Neural crest cell (in vitro differentiated cells): ENCODE data around the gene TSC2. TPM values are rescaled to one million over a fixed set of nuclear protein-coding genes. Genes with fewer than 3 reads are reported as not detected.

Source experiments
- DNase-seq: peaks from one replicate; pipeline ENCODE4 v3.0.0; 2021; ENCODE audit warnings: low read depth, mixed read lengths, low spot score
- H3K27ac Mint-ChIP-seq: one replicate; pipeline ENCODE4 v1.8.0; 2021; ENCODE audit warnings: mild to moderate bottlenecking, mixed read lengths; ENCODE audit not compliant: unreplicated experiment
- H3K27me3 Mint-ChIP-seq: 2 replicates; pipeline ENCODE4 v1.8.0; 2021; ENCODE audit warnings: low read depth, mild to moderate bottlenecking, mixed read lengths
- H3K36me3 Mint-ChIP-seq: 2 replicates; pipeline ENCODE4 v1.8.0; 2021; ENCODE audit warnings: low read depth, mild to moderate bottlenecking, mixed read lengths
- H3K4me1 Mint-ChIP-seq: 2 replicates; pipeline ENCODE4 v1.8.0; 2021; ENCODE audit warnings: mixed read lengths
- H3K4me3 Mint-ChIP-seq: one replicate; pipeline ENCODE4 v1.8.0; 2021; ENCODE audit warnings: mild to moderate bottlenecking, mixed read lengths
- H3K9me3 Mint-ChIP-seq: 2 replicates; pipeline ENCODE4 v1.8.0; 2021; ENCODE audit warnings: mixed read lengths
- CTCF ChIP-seq: fragments of 200-600 bp; sonication (generic); conservative IDR thresholded peaks from 2 replicates; pipeline ENCODE4 v1.5.0; 2021; ENCODE audit warnings: antibody characterized with exemption, mild to moderate bottlenecking
- total RNA-seq: library from RNA; stranded (reverse); gene quantifications from 2 replicates; pipeline ENCODE4 v1.2.1, GENCODE V29; 2021

Gene TSC2
- total RNA-seq, 1 donor from 2014 or later = 175 TPM

GRCh38 chr16:2082171-2082982 lies 34.6 kb downstream of the TSC2 start:
- Mint-ChIP-seq H3K36me3 (no peaks in the 10 kb centered on the region), H3K4me1 (no peaks in the 10 kb centered on the region), H3K27me3 (no peaks in the 10 kb centered on the region), H3K27ac (peak overlapping the region; percentile 83), H3K4me3 (no peak overlapping the region), H3K9me3 (no peaks in the 10 kb centered on the region)
- DNase-seq = no peak
- TF ChIP-seq CTCF = no peak

GRCh38 chr16:2082983-2083364 lies 35.2 kb downstream of the TSC2 start:
- DNase-seq = no peak
- Mint-ChIP-seq H3K36me3 (no peaks in the 10 kb centered on the region), H3K27ac (peak overlapping the region; percentile 78)

GRCh38 chr16:2083409-2083808 lies 35.6 kb downstream of the TSC2 start:
- peak overlapping the region; percentile 54 for H3K4me3 Mint-ChIP-seq
- no peak overlapping the region for H3K27ac Mint-ChIP-seq
- H3K27me3 Mint-ChIP-seq = no peaks in the 10 kb centered on the region

More at GRCh38 chr16:2082983-2083364, 35.2 kb downstream of the TSC2 start:
- peak overlapping the region; percentile 54 for H3K4me3 Mint-ChIP-seq
- no peak for TF ChIP-seq CTCF
- no peaks in the 10 kb centered on the region for H3K9me3 Mint-ChIP-seq
- H3K4me1 Mint-ChIP-seq = no peaks in the 10 kb centered on the region
- H3K27me3 Mint-ChIP-seq = no peaks in the 10 kb centered on the region

GRCh38 chr16:2083876-2084780 lies 36.3 kb downstream of the TSC2 start:
- no peak overlapping the region for H3K4me3 Mint-ChIP-seq
- H3K36me3 Mint-ChIP-seq = no peaks in the 10 kb centered on the region
- TF ChIP-seq CTCF = no peak
- no peak overlapping the region for H3K27ac Mint-ChIP-seq
- no peaks in the 10 kb centered on the region for H3K27me3 Mint-ChIP-seq
- no peaks in the 10 kb centered on the region for H3K9me3 Mint-ChIP-seq
- H3K4me1 Mint-ChIP-seq = no peaks in the 10 kb centered on the region
- no peak for DNase-seq

More at GRCh38 chr16:2083409-2083808, 35.6 kb downstream of the TSC2 start:
- TF ChIP-seq CTCF = no peak
- no peak for DNase-seq
- Mint-ChIP-seq H3K36me3 (no peaks in the 10 kb centered on the region), H3K9me3 (no peaks in the 10 kb centered on the region), H3K4me1 (no peaks in the 10 kb centered on the region)

GRCh38 chr16:2084895-2085625 lies 37.3 kb downstream of the TSC2 start:
- H3K36me3 Mint-ChIP-seq = no peaks in the 10 kb centered on the region
- H3K4me3 Mint-ChIP-seq = no peak overlapping the region
- no peak for TF ChIP-seq CTCF
- no peak overlapping the region for H3K27ac Mint-ChIP-seq
- H3K4me1 Mint-ChIP-seq = no peaks in the 10 kb centered on the region
- DNase-seq = no peak
- no peaks in the 10 kb centered on the region for H3K27me3 Mint-ChIP-seq
- H3K9me3 Mint-ChIP-seq = no peaks in the 10 kb centered on the region
